OCI-M2 (cell line): Measurements from ENCODE around the gene KDM2A.
A peak's percentile ranks its signal among the peaks of the same experiment; 100 is the strongest.

Experiments
- DNase-seq: peaks from one replicate; lab custom pipeline; 2025; ENCODE audit not compliant: unreplicated experiment; lab: John Stamatoyannopoulos, UW

KDM2A gene

GRCh38 chr11:67282876-67283371 lies 163.9 kb downstream of the KDM2A start:
- no peak for DNase-seq

- DNase-seq, result no peak
Observed at GRCh38 chr11:67283481-67283963, 164.5 kb downstream of the KDM2A start.

- no peak for DNase-seq
Observed at GRCh38 chr11:67284811-67285540, 165.9 kb downstream of the KDM2A start.

- DNase-seq, result no peak
Observed at GRCh38 chr11:67285541-67286498, 166.8 kb downstream of the KDM2A start.

GRCh38 chr11:67286621-67287333 lies 167.7 kb downstream of the KDM2A start:
- DNase-seq, result no peak

- no peak for DNase-seq
Observed at GRCh38 chr11:67287355-67288197, 168.5 kb downstream of the KDM2A start.

GRCh38 chr11:67288198-67288451 lies 169.1 kb downstream of the KDM2A start:
- no peak for DNase-seq

GRCh38 chr11:67288452-67289225 lies 169.6 kb downstream of the KDM2A start:
- DNase-seq, result peak; percentile 45

GRCh38 chr11:67289226-67289650 lies 170.2 kb downstream of the KDM2A start, which contains the start of gene ANKRD13D:
ANKRD13D (plus strand) TSS chr11:67289303; CDS start chr11:67289461, 158 bp downstream.
- DNase-seq, result no peak

- DNase-seq, result no peak
Observed at GRCh38 chr11:67289651-67290479, 170.8 kb downstream of the KDM2A start.

GRCh38 chr11:67290801-67291200 lies 171.7 kb downstream of the KDM2A start:
- no peak for DNase-seq

GRCh38 chr11:67291481-67292381 lies 172.7 kb downstream of the KDM2A start:
- no peak for DNase-seq

GRCh38 chr11:67292671-67293070 lies 173.6 kb downstream of the KDM2A start:
- no peak for DNase-seq

- no peak for DNase-seq
Observed at GRCh38 chr11:67293090-67293489, 174.0 kb downstream of the KDM2A start.

GRCh38 chr11:67295846-67296245 lies 176.8 kb downstream of the KDM2A start:
- no peak for DNase-seq

- no peak for DNase-seq
Observed at GRCh38 chr11:67298786-67299185, 179.7 kb downstream of the KDM2A start.

GRCh38 chr11:67299471-67300191 lies 180.6 kb downstream of the KDM2A start:
- DNase-seq, result no peak
